Activated gamma-delta T cell treated with Interleukin-2 at 50 U/mL for 16 hours (primary cell): ENCODE results near the gene ANKIB1.

Experiments used
- DNase-seq: peaks from one replicate; pipeline ENCODE4 v3.0.0-alpha.2; 2020

ANKIB1 gene

GRCh38 chr7:92275327-92275726 is 29.6 kb downstream of the ANKIB1 start:
- no peak for DNase-seq

DNA sequence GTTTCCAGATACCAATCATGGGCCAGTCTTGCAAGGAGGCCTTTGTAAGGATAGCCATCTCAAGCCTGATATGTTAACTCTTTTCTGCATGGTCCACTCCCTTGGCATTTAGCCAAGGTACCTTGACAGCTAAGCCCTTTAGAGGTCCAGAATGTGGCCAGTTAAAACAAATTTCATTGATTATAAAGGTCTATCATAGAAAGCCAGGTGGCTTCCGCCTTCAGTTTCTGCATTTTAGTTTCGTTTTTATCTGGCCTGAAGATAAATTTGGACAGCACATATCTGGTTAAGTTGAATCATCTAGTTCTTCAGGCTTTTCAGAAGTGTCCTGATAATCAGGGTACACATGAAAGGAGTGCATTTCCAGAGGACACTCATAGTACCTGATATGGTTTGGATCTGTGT is 30.7 kb downstream of the ANKIB1 start:
- DNase-seq = no peak

DNA sequence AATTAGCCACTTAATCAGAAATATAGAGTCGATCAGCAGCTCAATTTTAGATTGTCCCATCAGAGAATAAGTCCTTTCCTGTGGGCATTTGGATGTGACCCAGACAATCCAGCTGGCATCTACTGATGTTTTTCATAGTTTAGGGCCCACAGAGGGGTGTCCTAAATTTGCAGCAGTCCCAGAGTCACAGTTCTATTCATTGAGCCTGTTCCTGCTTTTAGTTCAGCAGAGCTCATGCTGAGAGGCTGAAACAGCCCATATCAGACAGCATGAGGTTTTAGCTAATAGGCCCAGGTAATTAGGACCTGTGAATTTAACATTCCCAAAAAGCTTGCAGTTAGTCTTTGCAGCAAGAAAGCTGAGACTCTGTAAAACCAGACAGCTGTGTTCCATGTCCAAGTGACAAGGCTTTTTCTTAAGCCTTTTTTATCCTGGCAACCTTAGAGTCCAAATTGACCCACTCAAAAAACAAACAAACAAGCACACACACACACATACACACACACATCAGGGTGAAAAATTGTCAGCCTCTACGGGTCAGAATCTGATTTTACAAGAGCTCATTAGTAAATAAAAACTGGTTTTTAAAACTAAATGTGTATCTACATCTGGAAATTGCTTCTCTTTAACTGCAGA is 33.7 kb downstream of the ANKIB1 start:
- DNase-seq = no peak

DNA sequence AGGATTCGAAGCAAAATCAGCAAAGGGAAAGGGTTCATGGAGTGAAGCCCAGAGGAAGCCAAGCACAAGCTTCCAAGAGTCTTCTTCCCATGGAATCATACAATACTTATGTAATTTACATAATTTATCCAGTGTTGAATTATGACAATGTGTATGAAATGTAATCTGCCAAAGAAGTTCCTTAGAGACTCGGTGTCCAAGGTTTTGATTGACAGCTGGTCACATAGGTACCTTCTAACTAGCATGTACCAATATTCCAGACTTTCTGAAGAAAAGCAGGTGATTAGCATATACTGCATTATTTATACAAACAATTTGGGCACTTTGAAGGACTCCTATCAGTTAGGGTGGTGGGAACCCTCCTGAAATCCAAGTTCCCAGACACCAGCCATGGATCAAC is 35.3 kb downstream of the ANKIB1 start:
- DNase-seq = no peak

- no peak for DNase-seq
Observed at GRCh38 chr7:92282221-92282814, 36.5 kb downstream of the ANKIB1 start.

GRCh38 chr7:92282930-92283329 is 37.2 kb downstream of the ANKIB1 start:
- DNase-seq = no peak

GRCh38 chr7:92289321-92289720 is 43.5 kb downstream of the ANKIB1 start:
- no peak for DNase-seq

DNA sequence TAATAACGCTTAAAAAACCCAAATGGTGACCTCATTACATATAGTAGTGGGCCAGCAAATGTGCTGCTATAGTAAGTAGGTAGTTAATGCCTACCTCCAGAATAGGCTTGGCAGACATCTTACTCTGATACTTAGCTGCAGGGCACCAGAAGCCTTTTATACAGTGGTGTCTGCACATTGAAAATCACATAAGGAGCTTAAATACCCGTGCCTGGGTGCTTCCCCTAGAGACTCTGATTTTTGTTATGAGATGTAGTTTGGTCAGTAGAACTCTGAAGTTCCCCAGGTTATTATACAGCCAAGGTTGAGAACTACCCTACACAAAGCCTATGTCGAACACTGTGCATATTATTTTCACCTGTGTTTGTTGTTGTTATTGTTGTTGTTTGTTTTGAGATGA is 47.2 kb downstream of the ANKIB1 start:
- DNase-seq = no peak

DNA sequence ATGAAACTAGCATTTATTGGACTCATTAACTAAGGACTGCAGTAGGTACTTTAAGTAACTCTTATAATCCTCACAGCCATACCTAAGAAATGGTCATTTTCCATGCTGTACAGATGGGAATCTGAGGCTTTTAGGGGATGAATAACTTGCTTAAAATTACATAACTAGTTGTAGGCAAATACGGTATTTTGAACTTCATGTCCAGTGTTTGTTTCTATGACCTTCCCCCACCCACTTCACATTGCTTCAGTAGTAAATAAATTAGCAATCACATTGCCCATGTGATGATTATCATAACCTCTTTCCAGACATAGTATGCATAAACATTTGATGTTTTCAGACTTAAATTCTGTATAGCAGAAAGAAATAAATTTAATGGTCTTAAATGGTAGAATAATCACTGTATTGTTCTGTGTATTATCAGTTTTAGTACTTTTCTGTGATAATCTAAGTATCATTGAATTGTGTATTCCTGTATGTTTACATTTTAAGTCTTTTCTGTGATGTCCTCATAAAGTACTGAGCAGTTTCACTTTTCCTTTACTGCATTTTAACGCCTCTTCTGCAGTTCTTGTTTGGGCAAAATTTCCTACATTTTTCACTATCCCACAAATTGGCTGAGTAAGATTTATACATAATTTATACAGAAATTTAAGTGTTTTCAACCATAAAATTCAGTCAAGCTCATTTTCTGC is 48.3 kb downstream of the ANKIB1 start:
- no peak for DNase-seq

DNA sequence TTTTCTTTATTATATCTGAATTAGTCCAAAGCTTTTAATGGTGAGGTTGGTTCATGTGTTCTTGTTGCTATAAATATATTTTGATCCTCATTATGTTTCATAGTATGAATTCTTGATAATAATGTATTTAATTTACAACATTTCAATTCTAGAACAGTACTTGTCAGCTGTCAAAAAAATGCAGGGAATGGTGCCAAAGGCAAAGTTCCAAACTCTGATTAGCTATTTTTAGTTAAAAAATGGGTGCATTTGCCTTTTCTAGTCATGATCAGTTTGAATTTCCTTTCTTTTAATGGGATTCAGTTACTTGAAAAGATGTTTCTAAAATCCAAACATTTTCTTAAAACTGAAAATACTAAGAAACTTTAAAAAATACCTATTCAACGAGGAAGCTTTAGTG is 49.6 kb downstream of the ANKIB1 start:
- no peak for DNase-seq

- DNase-seq = no peak
Observed at GRCh38 chr7:92296235-92296634, 50.5 kb downstream of the ANKIB1 start.

DNA sequence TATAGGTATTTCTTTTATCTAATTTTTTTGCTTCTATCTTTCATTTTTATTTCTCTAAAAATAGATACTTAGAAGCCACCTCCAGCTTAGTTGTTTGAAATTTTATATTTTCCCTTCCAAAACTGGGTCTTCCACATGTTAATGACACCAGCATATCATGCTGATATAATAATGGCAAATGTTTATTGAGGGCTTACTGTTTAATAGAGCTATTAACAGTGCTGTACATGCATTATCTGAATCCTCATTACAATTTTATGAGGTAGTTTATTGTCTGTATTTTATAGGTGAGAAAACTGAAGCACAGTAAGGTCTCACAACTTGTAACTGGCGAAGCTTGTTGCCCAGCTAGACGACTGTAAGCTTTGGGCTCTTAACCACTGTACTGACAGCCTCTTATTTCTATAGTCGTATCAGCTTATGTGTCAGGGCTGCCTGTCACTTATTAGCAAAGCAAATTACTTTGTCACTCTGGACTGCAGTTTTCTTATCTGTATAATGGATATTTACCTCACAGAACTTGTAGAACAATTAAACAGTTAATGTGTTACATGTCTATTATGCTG is 51.2 kb downstream of the ANKIB1 start:
- no peak for DNase-seq

DNA sequence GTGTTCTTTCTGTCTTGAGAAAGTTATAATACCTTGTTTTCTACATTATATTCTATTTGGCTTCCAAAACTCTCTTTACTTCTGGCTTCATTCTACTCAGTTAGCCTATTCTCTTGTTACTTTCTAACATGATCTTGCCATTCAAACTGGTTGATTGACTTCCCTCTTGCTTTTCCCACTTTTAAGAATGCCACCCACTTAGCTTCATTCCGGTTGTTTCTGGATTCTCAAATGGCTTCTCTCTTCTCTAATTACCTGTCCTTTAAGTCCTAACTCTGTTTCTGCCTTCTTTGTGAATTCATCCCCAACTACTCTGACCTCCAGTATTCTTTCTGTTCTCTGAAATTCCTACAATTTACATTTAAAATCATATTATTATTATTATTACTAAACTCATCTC is 52.0 kb downstream of the ANKIB1 start:
- no peak for DNase-seq

GRCh38 chr7:92303761-92304160 is 58.0 kb downstream of the ANKIB1 start:
- no peak for DNase-seq

DNA sequence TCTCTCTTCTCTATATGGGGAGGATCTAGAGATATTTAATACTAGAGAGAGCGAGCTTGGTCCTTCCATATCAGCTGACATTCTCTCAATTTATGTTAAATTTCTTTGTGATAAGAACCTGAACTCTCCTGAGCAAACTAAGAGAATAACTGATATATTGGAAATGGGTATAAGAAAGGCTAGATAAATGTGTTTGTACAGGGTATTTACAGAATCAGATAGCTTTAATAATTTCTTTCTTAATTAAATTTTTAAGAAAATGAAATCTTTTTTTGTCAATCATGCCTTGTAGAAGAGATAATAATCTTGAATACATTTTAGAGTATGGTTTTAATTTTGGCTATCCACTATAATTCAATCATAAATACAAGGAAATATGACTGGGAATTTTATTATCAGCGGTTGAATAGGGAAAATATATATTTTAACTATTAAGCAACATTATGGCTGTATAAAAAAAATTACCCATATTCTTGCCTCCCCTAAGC is 58.7 kb downstream of the ANKIB1 start:
- no peak for DNase-seq

DNA sequence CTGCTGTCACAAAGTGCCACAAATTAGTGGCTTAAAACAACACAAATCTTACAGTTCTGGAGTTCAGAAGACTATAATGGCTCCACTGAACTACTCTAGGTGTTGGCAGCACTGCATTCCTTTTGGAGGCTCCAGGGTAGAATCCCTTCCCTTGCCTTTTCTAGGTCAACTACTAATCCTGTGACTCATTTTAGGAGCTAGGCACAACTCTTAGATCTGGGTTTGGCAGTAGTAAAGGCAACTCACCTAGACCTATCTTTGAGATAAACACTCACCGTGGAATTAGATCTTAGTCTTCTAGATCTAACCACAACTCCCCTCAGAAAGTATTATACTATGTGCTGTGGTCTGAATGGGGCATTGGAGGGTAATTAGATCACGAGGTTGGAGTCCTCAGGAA is 60.4 kb downstream of the ANKIB1 start:
- no peak for DNase-seq

DNA sequence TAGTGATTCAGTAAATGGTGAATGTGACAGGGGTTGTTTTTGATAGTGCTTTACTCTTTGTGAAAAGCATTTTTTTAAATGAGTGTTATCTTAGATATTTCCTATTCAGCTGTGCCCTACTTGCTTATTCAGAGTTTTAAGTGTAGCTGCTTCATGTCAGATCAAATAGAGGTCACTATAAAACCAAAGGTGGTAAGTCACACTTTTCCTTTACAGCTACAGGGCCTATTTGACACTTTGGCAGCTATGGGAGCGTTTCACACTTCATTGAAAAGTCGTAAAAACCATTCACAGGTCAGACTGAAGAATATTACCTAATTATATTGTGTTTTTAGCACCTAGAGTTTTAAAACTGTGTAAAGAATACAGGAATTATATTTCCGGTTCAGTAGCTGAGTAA is 67.3 kb downstream of the ANKIB1 start:
- no peak for DNase-seq

DNA sequence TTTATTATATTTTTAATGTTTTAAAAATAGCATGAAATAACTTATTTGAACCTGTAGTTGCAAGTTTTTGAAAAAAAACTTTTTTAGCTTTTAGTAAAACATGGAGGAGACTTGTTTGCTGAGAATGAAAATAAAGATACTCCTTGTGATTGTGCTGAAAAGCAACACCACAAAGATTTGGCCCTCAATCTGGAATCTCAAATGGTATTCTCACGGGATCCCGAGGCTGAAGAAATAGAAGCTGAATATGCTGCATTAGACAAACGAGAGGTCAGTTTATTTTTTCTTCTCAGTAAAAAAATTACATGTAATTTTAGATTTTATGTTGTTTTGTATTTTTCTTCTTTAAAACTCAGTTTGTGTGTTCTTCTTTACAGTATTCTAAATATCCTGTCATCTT is 73.5 kb downstream of the ANKIB1 start:
- no peak for DNase-seq

- DNase-seq = no peak
Observed at GRCh38 chr7:92325173-92325572, 79.4 kb downstream of the ANKIB1 start.

- no peak for DNase-seq
Observed at GRCh38 chr7:92325858-92326257, 80.1 kb downstream of the ANKIB1 start.

DNA sequence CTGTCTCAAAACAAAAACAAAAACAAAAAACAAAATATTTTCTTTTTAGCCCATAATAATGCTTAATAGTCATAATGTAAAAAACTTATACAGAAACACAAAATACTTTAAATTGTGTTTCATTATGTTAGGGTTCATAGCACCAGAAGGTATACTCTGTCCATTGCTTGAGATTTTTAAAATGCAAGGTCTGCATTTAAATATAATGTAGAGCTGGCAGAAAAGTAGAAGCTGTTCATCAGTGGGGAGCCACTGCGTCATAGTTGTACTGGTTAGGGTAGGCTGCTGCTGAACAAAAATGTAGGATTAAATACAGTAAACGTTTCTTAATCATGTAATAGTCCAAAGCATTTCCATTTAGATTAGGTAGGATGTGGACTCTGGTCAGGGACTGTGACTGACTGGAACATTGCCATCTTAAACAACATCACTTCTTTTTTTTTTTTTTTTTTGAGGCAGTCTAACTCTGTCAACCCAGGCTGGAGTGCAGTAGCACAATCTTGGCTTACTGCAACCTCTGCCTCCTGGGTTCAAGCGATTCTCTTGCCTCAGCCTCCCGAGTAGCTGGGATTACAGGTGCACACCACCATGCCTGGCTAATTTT is 85.2 kb downstream of the ANKIB1 start:
- DNase-seq = no peak

DNA sequence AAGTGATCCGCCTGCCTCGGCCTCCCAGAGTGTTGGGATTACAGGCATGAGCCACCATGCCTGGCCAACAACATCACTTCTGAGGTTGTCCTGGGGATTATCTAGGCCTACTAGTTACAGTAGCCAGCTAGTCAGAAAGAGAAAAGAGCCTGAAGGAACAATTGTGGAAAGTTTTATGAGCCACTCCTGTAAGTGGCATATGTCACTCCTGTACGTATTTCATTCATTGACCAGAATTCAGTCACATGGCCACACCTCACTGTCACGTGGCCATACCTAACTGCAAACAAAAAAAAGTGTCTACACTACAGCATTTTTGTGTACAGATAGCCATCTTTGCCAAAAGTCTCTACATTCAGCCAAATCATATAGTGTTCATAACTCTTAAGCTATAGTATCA is 85.7 kb downstream of the ANKIB1 start:
- DNase-seq = no peak

DNA sequence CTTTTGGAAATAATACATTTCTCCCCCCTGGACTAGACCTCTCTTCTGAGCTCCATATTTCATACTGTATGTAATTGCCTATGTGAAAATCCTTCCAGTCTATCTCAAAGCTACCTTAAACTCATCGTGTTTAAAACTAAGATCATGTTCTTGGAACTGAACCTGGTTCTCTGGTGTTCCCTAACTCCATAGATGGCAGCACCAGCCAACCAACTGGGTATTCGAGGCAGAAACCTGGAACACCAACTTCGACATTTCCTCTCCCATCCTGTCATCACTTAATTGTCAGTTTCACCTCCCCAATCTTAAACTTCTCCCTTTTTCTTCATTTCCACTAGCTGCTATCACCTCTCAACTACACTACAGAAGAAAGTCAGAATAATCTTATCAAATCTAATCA is 87.0 kb downstream of the ANKIB1 start:
- no peak for DNase-seq

GRCh38 chr7:92333866-92334265 is 88.1 kb downstream of the ANKIB1 start:
- DNase-seq = no peak
